OCI-LY7 (cell line): ENCODE measurements around the gene HBE1. TPM values are rescaled to one million over a fixed set of nuclear protein-coding genes. Genes with fewer than 3 reads are reported as not detected.

Experiments used
- BruUV-seq: library from RNA; stranded (reverse); fragments of 400-500 nt; replicated peaks from 2 replicates; lab custom pipeline; 2021; lab: Mats Ljungman, UMichigan
- CTCF ChIA-PET: fragments of 300-600 bp; sonication (Branson Sonifier 250); formaldehyde crosslinking; loops from one replicate; lab custom pipeline; 2022; ENCODE audit warnings: antibody characterized with exemption; ENCODE audit not compliant: unreplicated experiment; lab: Charles Lee
- POLR2A ChIA-PET: fragments of 300-600 bp; sonication (Branson Sonifier 250); formaldehyde crosslinking; loops from one replicate; lab custom pipeline; 2022; ENCODE audit warnings: antibody characterized with exemption; lab: Charles Lee
- DNase-seq: peaks from one replicate; pipeline ENCODE4 v3.0.0-alpha.2; 2015; ENCODE audit warnings: low spot score
- H2AFZ ChIP-seq: fragments of 200-600 bp; sonication (generic), shearing (Covaris generic); 2 replicates; pipeline ENCODE4 v1.6.1; 2014; ENCODE audit warnings: mild to moderate bottlenecking, antibody characterized with exemption, low read length, moderate library complexity
- H3K27ac ChIP-seq: fragments of 200-600 bp; sonication (generic); 2 replicates; pipeline ENCODE4 v1.5.1; 2014; ENCODE audit warnings: mixed run types, low read depth, mild to moderate bottlenecking, moderate library complexity, low read length, inconsistent platforms; ENCODE audit not compliant: poor library complexity, severe bottlenecking
- H3K36me3 ChIP-seq: fragments of 200-600 bp; sonication (generic); 2 replicates; pipeline ENCODE4 v1.6.1; 2014; ENCODE audit warnings: mild to moderate bottlenecking, antibody characterized with exemption, low read length, moderate library complexity, mixed read lengths; ENCODE audit not compliant: insufficient read depth
- H3K4me1 ChIP-seq: fragments of 200-600 bp; sonication (generic); 2 replicates; pipeline ENCODE4 v1.5.1; 2014; ENCODE audit warnings: mild to moderate bottlenecking, low read length; ENCODE audit not compliant: insufficient read depth, poor library complexity, severe bottlenecking
- H3K4me2 ChIP-seq: fragments of 200-600 bp; sonication (generic); 2 replicates; pipeline ENCODE4 v1.6.1; 2014; ENCODE audit warnings: mild to moderate bottlenecking, low read length
- H3K4me3 ChIP-seq: fragments of 200-600 bp; sonication (generic); 2 replicates; pipeline ENCODE4 v1.5.1; 2014; ENCODE audit warnings: mild to moderate bottlenecking, low read depth, low read length; ENCODE audit not compliant: poor library complexity, severe bottlenecking
- H3K79me2 ChIP-seq: fragments of 200-600 bp; sonication (generic); 2 replicates; pipeline ENCODE4 v1.6.1; 2016; ENCODE audit warnings: low read depth, mild to moderate bottlenecking, low read length, moderate library complexity, mixed read lengths; ENCODE audit not compliant: insufficient read depth
- H3K9me2 ChIP-seq: fragments of 200-600 bp; sonication (generic); 2 replicates; pipeline ENCODE4 v1.6.1; 2016; ENCODE audit warnings: mild to moderate bottlenecking, low read length, mixed read lengths; ENCODE audit not compliant: insufficient read depth
- H3K9me3 ChIP-seq: fragments of 200-600 bp; sonication (generic); 2 replicates; pipeline ENCODE4 v1.6.1; 2014; ENCODE audit warnings: mild to moderate bottlenecking, mixed run types, low read length, mixed read lengths
- H4K20me1 ChIP-seq: fragments of 200-600 bp; sonication (generic); 2 replicates; pipeline ENCODE4 v1.6.1; 2014; ENCODE audit warnings: mild to moderate bottlenecking, antibody characterized with exemption, low read length, moderate library complexity, mixed read lengths; ENCODE audit not compliant: insufficient read depth
- EZH2phosphoT487 ChIP-seq: fragments of 200-600 bp; sonication (generic); IDR thresholded peaks from 2 replicates; pipeline ENCODE4 v1.6.1; 2018; ENCODE audit warnings: low read depth, borderline replicate concordance, mild to moderate bottlenecking, mixed run types, antibody characterized with exemption, low read length, moderate library complexity, mixed read lengths
- intact Hi-C: fragments of 100-400 bp; cut with micrococcal nuclease; formaldehyde crosslinking; loops from one replicate; pipeline ENCODE4 v1.10.0; 2022; ENCODE audit not compliant: unreplicated experiment
- total RNA-seq, 2 experiments: library from RNA; depleted of rRNA in 1 of 2; stranded (reverse); fragments of >200 nt in 1 of 2; shearing (Covaris generic) in 1 of 2; gene quantifications; 2 replicates each; pipeline ENCODE4 v1.2.3, GENCODE V29; 2014 to 2022
- TF ChIP-seq, protein P1 (sequence below): fragments of 200-600 bp; sonication (generic); conservative IDR thresholded peaks from 2 replicates; pipeline ENCODE4 v1.5.1; 2014; ENCODE audit warnings: mild to moderate bottlenecking, antibody characterized with exemption, low read length, moderate library complexity, mixed read lengths

HBE1 gene
- total RNA-seq, 2 experiments from 2014 or later = not detected

- intact Hi-C loops = no loop called here
- no TSS peak for BruUV-seq
- Histone ChIP-seq H3K36me3 (no peaks in the 10 kb centered on the region), H3K79me2 (no peaks in the 10 kb centered on the region), H3K9me3 (no peaks in the 10 kb centered on the region), H3K27ac (no peak overlapping the region), H2AFZ (no peak overlapping the region), H4K20me1 (no peaks in the 10 kb centered on the region), H3K4me1 (no peaks in the 10 kb centered on the region), H3K9me2 (no peaks in the 10 kb centered on the region), H3K4me2 (no peak overlapping the region), H3K4me3 (no peak overlapping the region)
- no peak for TF ChIP-seq EZH2phosphoT487
- TF ChIP-seq, protein P1, sequence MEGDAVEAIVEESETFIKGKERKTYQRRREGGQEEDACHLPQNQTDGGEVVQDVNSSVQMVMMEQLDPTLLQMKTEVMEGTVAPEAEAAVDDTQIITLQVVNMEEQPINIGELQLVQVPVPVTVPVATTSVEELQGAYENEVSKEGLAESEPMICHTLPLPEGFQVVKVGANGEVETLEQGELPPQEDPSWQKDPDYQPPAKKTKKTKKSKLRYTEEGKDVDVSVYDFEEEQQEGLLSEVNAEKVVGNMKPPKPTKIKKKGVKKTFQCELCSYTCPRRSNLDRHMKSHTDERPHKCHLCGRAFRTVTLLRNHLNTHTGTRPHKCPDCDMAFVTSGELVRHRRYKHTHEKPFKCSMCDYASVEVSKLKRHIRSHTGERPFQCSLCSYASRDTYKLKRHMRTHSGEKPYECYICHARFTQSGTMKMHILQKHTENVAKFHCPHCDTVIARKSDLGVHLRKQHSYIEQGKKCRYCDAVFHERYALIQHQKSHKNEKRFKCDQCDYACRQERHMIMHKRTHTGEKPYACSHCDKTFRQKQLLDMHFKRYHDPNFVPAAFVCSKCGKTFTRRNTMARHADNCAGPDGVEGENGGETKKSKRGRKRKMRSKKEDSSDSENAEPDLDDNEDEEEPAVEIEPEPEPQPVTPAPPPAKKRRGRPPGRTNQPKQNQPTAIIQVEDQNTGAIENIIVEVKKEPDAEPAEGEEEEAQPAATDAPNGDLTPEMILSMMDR = no peak
- POLR2A ChIA-PET = no interaction called here
- CTCF ChIA-PET = no interaction called here
- no peak for DNase-seq
These were observed 34.2 kb downstream of the HBE1 start for GRCh38 chr11:5235364-5236095.

- ChIA-PET POLR2A (no interaction called here), CTCF (no interaction called here)
- H3K27ac ChIP-seq = no peak within 1 kb of the TSS
These were observed 35.3 kb downstream of the HBE1 start, which contains the start of gene HBD for GRCh38 chr11:5234381-5234834. Gene HBD, minus strand, starts transcription at chr11:5234483. Its CDS starts 50 bp downstream, at chr11:5234433.

More at GRCh38 chr11:5234381-5234834, 35.3 kb downstream of the HBE1 start, which contains the start of gene HBD:
- H3K36me3 ChIP-seq = no peaks in the 10 kb centered on the region
- H3K79me2 ChIP-seq = no peaks in the 10 kb centered on the region
- H4K20me1 ChIP-seq = no peaks in the 10 kb centered on the region
- H3K4me2 ChIP-seq = no peak within 1 kb of the TSS
- no peaks in the 10 kb centered on the region for H3K4me1 ChIP-seq
- no peak within 1 kb of the TSS for H2AFZ ChIP-seq
- TF ChIP-seq, protein P1 = no peak
- no peak for TF ChIP-seq EZH2phosphoT487
- H3K9me3 ChIP-seq = no peaks in the 10 kb centered on the region
- DNase-seq = no peak
- no peak within 1 kb of the TSS for H3K4me3 ChIP-seq
- no peaks in the 10 kb centered on the region for H3K9me2 ChIP-seq
- BruUV-seq = no TSS peak
- intact Hi-C loops = no loop called here
